AG08396 (cell line): ENCODE results near the gene CCL27.
A peak's percentile ranks its signal among the peaks of the same experiment; 100 is the strongest.

Source experiments
- DNase-seq: peaks from one replicate; pipeline ENCODE4 v3.0.0; 2012; ENCODE audit warnings: low spot score, mixed read lengths

Gene CCL27

GRCh38 chr9:34684816-34685215, 22.4 kb upstream of the CCL27 start:
- no peak for DNase-seq

DNA sequence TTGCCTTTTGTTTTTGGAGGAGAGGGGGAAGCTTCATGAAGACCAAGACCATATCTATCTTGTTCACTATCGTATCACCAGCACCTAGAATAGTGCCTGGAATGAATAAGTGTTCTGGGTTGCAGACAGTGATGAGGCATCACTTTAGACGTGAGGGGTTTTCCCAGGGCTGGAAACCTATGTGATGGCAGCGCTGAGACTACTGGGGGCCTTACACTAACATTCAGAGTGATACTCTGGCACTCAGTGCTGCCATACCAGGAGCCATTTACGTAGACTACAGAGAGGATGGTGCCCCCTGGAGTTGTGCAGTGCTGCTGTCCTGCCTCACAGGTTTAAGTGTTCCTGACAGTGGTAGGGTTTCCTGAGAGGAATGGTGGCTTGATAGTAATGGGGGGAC, 21.7 kb upstream of the CCL27 start:
- DNase-seq: no peak

GRCh38 chr9:34675869-34676268, 13.4 kb upstream of the CCL27 start:
- no peak for DNase-seq

GRCh38 chr9:34675048-34675714, 12.7 kb upstream of the CCL27 start:
- DNase-seq: peak; percentile 76

- DNase-seq: no peak
These were observed 12.0 kb upstream of the CCL27 start for GRCh38 chr9:34674440-34674839.

GRCh38 chr9:34671307-34671706, 8.8 kb upstream of the CCL27 start:
- DNase-seq: no peak

GRCh38 chr9:34669809-34670562, 7.5 kb upstream of the CCL27 start:
- DNase-seq: no peak

DNA sequence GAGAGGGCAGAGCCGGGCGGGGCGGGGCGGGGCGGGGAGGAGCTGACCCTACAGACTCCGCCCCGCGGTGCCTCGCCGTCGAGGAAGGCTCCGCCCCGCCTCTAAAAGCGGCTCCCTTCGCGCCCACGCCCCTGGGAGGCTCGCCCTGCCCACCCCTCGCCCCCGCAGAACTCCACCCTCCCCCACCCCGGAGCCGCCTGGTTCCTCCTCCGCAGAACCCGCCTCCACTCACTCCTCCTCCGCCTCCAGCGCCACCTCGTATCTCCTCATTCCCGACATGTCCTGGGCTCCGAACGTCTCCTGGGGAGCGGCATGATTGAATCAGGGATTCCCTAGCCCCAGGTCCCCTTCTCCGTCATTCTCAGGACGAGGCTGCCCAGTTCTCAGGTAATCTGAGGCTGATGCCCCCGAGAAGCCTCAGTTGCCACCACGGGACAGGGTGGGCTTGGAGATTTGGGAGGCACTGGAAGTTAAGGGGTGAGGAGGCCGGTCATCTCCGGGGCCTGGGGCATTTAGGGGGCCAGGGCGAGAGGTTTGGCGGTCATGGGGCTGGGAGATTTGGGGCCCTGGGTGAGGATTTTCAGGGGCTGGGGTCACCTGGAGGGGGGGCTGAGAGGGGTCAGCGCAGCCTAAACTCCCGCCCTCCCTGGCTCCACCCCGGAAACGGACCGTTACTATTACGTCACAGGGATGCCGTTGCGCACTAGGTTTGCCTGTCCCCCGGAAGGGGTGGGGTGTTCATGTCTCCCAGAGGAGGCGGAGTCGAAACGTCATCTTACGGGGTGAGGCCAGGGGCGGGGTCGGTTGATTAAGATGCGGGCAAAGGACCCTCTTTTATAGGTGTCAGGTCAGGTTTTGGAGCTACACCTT, 3.2 kb upstream of the CCL27 start:
- DNase-seq: peak; percentile 96

DNA sequence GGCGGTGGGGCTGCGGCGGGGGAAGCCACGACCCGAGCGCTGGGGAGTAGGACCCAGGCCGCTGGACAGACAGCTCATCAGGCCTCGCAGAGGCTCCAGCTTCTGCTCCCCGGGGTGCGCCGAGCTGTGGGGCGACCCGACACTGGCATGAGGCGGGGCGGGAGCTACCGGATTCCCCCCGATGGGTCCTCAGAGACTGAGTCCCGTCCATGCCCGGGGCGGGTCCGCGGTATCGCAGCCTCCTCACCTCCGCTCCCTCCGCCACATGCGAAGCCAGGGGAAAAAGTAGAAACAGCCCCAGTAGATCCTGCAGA, 2.6 kb upstream of the CCL27 start:
- DNase-seq: no peak

- peak; percentile 79 for DNase-seq
These were observed 2.0 kb upstream of the CCL27 start for GRCh38 chr9:34664281-34665066.

- no peak for DNase-seq
These were observed 797 bp upstream of the CCL27 start for GRCh38 chr9:34663303-34663605.

GRCh38 chr9:34659592-34660253, 2.7 kb downstream of the CCL27 start:
- DNase-seq: no peak

DNA sequence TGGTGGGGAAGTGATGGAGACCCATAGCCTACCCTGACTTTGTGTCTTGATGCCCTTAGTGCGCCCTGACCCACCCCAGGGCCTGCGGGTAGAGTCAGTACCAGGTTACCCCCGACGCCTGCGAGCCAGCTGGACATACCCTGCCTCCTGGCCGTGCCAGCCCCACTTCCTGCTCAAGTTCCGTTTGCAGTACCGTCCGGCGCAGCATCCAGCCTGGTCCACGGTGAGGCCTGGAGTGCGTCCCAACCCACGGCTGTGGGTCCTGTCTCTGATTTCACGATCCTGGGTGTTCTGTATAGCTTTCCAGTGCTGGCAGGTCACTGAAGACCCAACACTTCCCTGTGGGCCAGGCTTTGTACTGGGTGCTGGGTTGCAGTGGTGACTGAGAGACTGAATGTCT, 4.0 kb downstream of the CCL27 start:
- DNase-seq: no peak

DNA sequence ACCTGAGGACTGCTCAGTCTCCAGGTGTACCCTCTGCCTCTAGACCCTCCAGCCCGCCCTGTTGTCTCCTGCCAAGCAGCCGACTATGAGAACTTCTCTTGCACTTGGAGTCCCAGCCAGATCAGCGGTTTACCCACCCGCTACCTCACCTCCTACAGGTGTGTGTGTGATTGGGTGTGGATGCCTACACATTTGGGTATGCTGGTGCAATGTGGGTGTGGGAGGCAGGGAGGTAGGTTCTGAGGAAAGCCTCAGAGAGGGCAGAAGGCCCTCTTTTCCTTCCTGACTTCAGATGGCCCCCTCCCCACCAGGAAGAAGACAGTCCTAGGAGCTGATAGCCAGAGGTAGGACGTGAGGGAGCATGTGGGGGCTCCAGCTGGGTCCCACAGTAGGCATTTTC, 5.5 kb downstream of the CCL27 start:
- no peak for DNase-seq

DNA sequence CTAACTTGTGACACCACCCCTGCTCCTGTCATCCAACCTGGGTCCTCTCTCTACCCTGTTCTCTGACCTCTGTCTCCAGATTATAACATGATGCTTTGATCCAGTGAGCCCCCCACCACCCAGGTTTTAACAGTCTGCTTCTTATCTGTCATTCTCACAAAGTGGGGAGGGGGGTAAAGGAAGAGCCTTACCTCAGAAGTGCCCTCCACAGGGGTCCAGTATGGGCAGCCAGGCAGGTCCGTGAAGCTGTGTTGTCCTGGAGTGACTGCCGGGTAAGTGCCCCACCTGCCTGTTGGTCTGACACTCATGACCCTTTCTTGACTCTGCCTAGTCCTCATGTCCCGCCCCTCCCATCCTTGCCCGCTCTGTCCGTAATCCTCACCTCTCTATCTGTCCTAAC, 7.1 kb downstream of the CCL27 start:
- DNase-seq: no peak

- DNase-seq: peak; percentile 64
These were observed 8.0 kb downstream of the CCL27 start for GRCh38 chr9:34654323-34655051.

- peak; percentile 69 for DNase-seq
These were observed 9.0 kb downstream of the CCL27 start for GRCh38 chr9:34653151-34654072.

DNA sequence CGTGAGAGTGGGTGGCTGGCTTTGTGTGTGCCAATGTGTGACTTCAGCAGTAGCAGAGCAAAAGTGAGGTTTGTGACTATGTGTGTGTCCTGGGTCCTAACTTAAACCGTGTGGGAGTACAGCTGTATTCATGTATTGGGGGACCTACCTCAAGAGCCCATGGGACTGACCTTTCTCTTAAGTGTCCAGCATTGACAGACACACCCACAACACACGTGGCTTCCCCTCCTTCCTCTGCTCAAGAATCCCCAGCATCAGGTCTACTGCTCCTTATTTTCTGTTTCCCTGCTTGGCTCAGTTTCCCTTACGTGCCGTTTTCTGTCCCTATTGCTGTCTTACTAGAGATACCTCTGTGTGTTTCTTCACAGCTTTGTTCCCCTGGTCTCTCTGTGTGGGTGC, 9.9 kb downstream of the CCL27 start:
- DNase-seq: no peak

- peak; percentile 91 for DNase-seq
These were observed 10.4 kb downstream of the CCL27 start, which contains the start of gene IL11RA for GRCh38 chr9:34651876-34652601. IL11RA (plus strand) TSS chr9:34652185; CDS start chr9:34655218, 3,033 bp downstream.
